ENCODE measurements around the gene IQGAP2.

IQGAP2 gene

GRCh38 chr5:76746677-76747076, 343.6 kb downstream of the IQGAP2 start:
- Histone ChIP-seq H3K4me1 (ENCODE audit: control insufficient read depth, insufficient read depth, low read length, unreplicated experiment) (no peaks in the 10 kb centered on the region), H3K79me2 (ENCODE audit: control insufficient read depth, insufficient read depth, low read length, unreplicated experiment) (no peaks in the 10 kb centered on the region), H3K27ac (ENCODE audit: low read depth, low read length) (no peak overlapping the region), H3K36me3 (ENCODE audit: insufficient read depth, low read length) (no peaks in the 10 kb centered on the region), H3K4me3 (ENCODE audit: low read depth, low read length) (no peak overlapping the region), H3K27me3 (ENCODE audit: insufficient read depth, low read length) (no peaks in the 10 kb centered on the region), H2AFZ (ENCODE audit: low read length, unreplicated experiment) (no peak overlapping the region)

- no peaks in the 10 kb centered on the region for H3K36me3 ChIP-seq (ENCODE audit: insufficient read depth, low read length)
- H3K27me3 ChIP-seq (ENCODE audit: insufficient read depth, low read length) = no peaks in the 10 kb centered on the region
- H2AFZ ChIP-seq (ENCODE audit: low read length, unreplicated experiment) = no peak overlapping the region
- no peaks in the 10 kb centered on the region for H3K4me1 ChIP-seq (ENCODE audit: control insufficient read depth, insufficient read depth, low read length, unreplicated experiment)
- no peak overlapping the region for H3K4me3 ChIP-seq (ENCODE audit: low read depth, low read length)
- H3K79me2 ChIP-seq (ENCODE audit: control insufficient read depth, insufficient read depth, low read length, unreplicated experiment) = no peaks in the 10 kb centered on the region
- no peak overlapping the region for H3K27ac ChIP-seq (ENCODE audit: low read depth, low read length)
Measured at GRCh38 chr5:76747706-76748105, 344.6 kb downstream of the IQGAP2 start.

- Histone ChIP-seq H2AFZ (ENCODE audit: low read length, unreplicated experiment) (no peak overlapping the region), H3K27ac (ENCODE audit: low read depth, low read length) (no peak overlapping the region), H3K27me3 (ENCODE audit: insufficient read depth, low read length) (no peaks in the 10 kb centered on the region), H3K4me1 (ENCODE audit: control insufficient read depth, insufficient read depth, low read length, unreplicated experiment) (no peaks in the 10 kb centered on the region), H3K36me3 (ENCODE audit: insufficient read depth, low read length) (no peaks in the 10 kb centered on the region), H3K79me2 (ENCODE audit: control insufficient read depth, insufficient read depth, low read length, unreplicated experiment) (no peaks in the 10 kb centered on the region), H3K4me3 (ENCODE audit: low read depth, low read length) (no peak overlapping the region)
Measured at GRCh38 chr5:76751291-76751690, 348.2 kb downstream of the IQGAP2 start.

DNA sequence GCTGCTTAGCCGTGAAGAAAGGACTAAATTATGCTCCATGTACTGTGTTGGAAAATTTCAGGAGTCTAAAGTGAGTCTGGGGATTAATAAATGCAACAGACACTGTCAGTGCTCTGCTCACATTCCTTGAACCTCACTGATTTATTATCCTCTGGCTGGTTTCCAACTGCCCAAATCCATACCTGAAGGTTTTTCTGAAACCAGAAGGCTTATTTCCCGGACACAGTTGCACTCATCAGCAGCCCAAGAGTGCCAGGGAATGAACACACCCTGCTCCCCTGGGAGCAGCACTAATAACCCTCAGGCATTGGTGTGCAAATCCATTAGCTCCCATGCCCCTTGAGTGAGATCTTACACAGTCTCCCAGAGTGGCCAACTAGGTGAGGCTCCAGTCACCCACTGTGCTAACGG, 351.6 kb downstream of the IQGAP2 start:
- no peaks in the 10 kb centered on the region for H3K4me1 ChIP-seq (ENCODE audit: control insufficient read depth, insufficient read depth, low read length, unreplicated experiment)
- no peak overlapping the region for H3K4me3 ChIP-seq (ENCODE audit: low read depth, low read length)
- no peaks in the 10 kb centered on the region for H3K27me3 ChIP-seq (ENCODE audit: insufficient read depth, low read length)
- no peak overlapping the region for H2AFZ ChIP-seq (ENCODE audit: low read length, unreplicated experiment)
- H3K27ac ChIP-seq (ENCODE audit: low read depth, low read length) = no peak overlapping the region
- H3K79me2 ChIP-seq (ENCODE audit: control insufficient read depth, insufficient read depth, low read length, unreplicated experiment) = no peaks in the 10 kb centered on the region
- no peaks in the 10 kb centered on the region for H3K36me3 ChIP-seq (ENCODE audit: insufficient read depth, low read length)

DNA sequence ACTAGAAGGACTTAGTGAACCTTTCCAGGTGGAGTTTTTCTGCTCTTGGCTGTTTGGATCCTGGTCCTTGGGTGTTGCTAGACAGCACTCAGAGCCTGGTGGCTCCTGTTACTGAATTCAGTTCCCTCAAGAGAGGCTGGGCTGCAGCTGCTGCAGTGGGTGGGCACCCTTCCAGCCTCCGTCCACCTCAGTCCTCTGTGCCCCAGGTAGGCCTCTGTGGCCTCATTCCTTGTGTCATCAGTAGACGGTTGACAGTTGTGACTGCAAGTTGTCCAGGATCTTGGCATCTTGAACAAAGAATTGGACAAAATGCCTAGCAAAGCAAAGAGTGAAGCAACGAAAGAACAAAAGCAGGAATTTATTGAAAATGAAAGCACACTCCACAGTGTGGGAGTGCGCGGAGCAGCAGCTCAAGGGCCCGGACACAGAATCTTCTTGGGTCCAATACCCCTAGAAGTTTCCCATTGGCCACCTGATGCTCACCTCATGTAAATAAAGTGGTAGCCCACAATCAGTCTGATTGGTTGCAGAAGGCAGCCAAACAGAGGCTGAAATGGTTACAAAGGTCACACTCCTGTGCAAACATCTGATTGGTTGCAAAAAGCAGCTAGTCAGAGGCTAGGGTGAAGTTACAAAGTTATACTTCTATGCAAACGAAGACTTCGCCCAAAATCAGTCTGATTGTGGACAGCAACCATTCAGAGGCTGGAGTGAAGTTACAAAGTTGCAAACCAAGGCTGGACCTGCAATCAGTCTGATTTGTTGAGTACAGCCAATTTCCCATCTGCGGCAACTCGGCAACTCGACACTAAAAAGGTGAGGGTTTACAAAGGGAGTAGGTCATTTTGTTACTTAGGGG, 352.9 kb downstream of the IQGAP2 start:
- Histone ChIP-seq H2AFZ (ENCODE audit: low read length, unreplicated experiment) (no peak overlapping the region), H3K4me3 (ENCODE audit: low read depth, low read length) (no peak overlapping the region), H3K36me3 (ENCODE audit: insufficient read depth, low read length) (no peaks in the 10 kb centered on the region), H3K27me3 (ENCODE audit: insufficient read depth, low read length) (no peaks in the 10 kb centered on the region), H3K27ac (ENCODE audit: low read depth, low read length) (no peak overlapping the region), H3K4me1 (ENCODE audit: control insufficient read depth, insufficient read depth, low read length, unreplicated experiment) (no peaks in the 10 kb centered on the region), H3K79me2 (ENCODE audit: control insufficient read depth, insufficient read depth, low read length, unreplicated experiment) (no peaks in the 10 kb centered on the region)

GRCh38 chr5:76757049-76757448, 354.0 kb downstream of the IQGAP2 start:
- H2AFZ ChIP-seq (ENCODE audit: low read length, unreplicated experiment) = no peak overlapping the region
- H3K79me2 ChIP-seq (ENCODE audit: control insufficient read depth, insufficient read depth, low read length, unreplicated experiment) = no peaks in the 10 kb centered on the region
- H3K4me3 ChIP-seq (ENCODE audit: low read depth, low read length) = no peak overlapping the region
- no peaks in the 10 kb centered on the region for H3K27me3 ChIP-seq (ENCODE audit: insufficient read depth, low read length)
- H3K36me3 ChIP-seq (ENCODE audit: insufficient read depth, low read length) = no peaks in the 10 kb centered on the region
- no peaks in the 10 kb centered on the region for H3K4me1 ChIP-seq (ENCODE audit: control insufficient read depth, insufficient read depth, low read length, unreplicated experiment)
- no peak overlapping the region for H3K27ac ChIP-seq (ENCODE audit: low read depth, low read length)

All from ACC112 (cell line).